Sciatic nerve (tissue), 2 donors: ENCODE data around the gene SLFN13. TPM values are rescaled to one million over a fixed set of nuclear protein-coding genes. Genes with fewer than 3 reads are reported as not detected.
A peak's percentile ranks its signal among the peaks of the same experiment; 100 is the strongest.
"Not testable (repeated sequence)": the region's sequence is repeated elsewhere in the genome, so short reads cannot be mapped to it uniquely, and the experiment has no call there.

Source experiments
- ATAC-seq: fragments of 200-7000 bp; cut with Tn5 transposase; one replicate; pipeline ENCODE4 v1.9.1; 2020; ENCODE audit warnings: mild to moderate bottlenecking, moderate library complexity
- DNase-seq: peaks from one replicate; pipeline ENCODE4 v3.0.0-alpha.2; 2020; ENCODE audit warnings: low spot score
- intact Hi-C: fragments of 100-400 bp; cut with DNase I; formaldehyde crosslinking; loops from one replicate; pipeline ENCODE4 v1.14.2; 2022
- total RNA-seq: library from RNA; stranded (reverse); fragmentation: NEBNext Ultra II Directional; extraction: Animal tissue kit (Norgen Biotek cat#: 25700); gene quantifications from one replicate; pipeline ENCODE4 v1.2.1, GENCODE V29; 2021
- donor health status: DM: no; HTN: no; CAD: no.
- donor health status: DM: no; HTN: no; CAD: no.

The SLFN13 gene, protein sequence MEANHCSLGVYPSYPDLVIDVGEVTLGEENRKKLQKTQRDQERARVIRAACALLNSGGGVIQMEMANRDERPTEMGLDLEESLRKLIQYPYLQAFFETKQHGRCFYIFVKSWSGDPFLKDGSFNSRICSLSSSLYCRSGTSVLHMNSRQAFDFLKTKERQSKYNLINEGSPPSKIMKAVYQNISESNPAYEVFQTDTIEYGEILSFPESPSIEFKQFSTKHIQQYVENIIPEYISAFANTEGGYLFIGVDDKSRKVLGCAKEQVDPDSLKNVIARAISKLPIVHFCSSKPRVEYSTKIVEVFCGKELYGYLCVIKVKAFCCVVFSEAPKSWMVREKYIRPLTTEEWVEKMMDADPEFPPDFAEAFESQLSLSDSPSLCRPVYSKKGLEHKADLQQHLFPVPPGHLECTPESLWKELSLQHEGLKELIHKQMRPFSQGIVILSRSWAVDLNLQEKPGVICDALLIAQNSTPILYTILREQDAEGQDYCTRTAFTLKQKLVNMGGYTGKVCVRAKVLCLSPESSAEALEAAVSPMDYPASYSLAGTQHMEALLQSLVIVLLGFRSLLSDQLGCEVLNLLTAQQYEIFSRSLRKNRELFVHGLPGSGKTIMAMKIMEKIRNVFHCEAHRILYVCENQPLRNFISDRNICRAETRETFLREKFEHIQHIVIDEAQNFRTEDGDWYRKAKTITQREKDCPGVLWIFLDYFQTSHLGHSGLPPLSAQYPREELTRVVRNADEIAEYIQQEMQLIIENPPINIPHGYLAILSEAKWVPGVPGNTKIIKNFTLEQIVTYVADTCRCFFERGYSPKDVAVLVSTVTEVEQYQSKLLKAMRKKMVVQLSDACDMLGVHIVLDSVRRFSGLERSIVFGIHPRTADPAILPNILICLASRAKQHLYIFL
- 33.8 TPM for total RNA-seq

DNA sequence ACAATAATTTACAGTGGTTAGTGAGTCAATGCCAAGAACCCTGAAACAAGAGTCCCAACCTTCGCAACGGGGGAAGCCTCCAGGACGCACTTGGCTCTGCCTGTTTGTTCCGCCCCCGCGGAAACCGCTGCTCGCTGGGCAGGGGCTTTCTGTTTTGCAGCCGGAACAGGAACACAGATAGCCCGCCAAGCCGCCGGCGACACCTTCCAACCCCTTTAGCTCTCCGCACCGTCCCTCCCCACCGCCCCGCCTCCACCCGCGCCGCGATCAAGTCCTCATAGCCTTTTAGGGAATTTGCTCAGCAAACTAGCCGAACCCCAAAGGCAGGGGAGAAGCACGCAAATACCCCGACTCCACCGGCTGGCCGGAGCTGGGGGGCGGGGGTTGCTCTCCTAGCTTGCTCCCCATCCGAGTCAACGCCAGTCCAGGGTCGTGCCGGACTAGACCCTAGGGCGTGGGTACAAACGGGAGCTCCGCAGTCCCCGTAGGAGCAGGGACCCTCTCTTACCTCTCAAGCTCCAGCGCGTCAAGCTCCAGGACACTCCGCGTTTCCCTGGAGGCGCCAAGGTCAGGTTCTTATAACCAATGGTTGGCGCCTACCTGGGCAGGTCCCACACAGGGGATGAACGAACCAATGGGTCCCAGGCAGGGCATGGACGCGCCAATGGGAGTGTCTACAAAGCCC is at the start of gene SLFN13:
SLFN13 (minus strand) TSS at position 553 of the 685 bp plus-strand sequence. CDS start 3,086 bp downstream, outside the sequence.
- intact Hi-C loops: no loop called here
- DNase-seq: peak; percentile 87
- peak; percentile 84 for ATAC-seq

- no peak for ATAC-seq
- intact Hi-C loops: no loop called here
- no peak for DNase-seq
Observed at GRCh38 chr17:35496451-35497290, 48.1 kb upstream of the SLFN13 start.

DNA sequence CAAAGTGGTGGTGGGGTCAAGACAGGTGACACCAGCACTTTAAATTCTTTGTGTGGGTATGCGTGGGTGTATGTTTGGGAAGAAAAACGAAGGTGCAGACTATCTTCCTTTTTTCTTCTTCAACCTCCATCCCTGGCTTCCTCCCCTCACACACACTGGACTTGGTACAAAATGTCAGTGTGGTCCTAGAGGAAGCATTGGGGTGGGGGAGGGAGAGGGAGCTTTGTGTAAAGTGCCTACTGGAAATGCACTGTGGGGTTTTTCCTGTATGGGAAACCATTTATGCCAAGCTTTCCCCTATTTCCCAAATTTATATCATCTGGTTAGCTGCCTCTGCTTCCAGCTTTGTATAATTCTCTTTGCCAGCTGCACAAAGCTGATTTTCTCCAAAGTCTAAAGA is 44.5 kb upstream of the SLFN13 start:
- DNase-seq (no peak), ATAC-seq (no peak)
- intact Hi-C loops: no loop called here

GRCh38 chr17:35491417-35491816 is 42.9 kb upstream of the SLFN13 start:
- DNase-seq (no peak), ATAC-seq (no peak)
- intact Hi-C loops: no loop called here

DNA sequence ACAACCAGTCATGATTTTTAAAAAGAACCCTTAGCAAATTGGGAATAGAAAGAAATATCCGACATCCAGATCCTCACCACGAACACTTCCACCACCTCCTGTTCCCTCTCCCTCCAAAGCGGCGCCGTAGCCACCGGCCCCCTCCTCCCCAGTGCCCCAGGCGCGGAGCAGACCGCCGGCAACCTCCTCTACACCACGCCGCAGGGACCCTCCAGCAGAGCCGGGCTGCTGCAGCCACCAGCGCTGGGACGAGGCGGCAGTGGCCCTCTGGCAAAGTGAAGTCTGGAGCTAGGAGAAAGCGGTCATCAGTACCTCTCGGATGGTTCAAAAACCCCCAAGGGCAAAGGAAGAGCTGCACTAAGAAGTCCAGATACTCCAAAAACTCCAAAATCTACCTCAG is 41.4 kb upstream of the SLFN13 start:
- ATAC-seq: no peak
- no peak for DNase-seq
- intact Hi-C loops: no loop called here

DNA sequence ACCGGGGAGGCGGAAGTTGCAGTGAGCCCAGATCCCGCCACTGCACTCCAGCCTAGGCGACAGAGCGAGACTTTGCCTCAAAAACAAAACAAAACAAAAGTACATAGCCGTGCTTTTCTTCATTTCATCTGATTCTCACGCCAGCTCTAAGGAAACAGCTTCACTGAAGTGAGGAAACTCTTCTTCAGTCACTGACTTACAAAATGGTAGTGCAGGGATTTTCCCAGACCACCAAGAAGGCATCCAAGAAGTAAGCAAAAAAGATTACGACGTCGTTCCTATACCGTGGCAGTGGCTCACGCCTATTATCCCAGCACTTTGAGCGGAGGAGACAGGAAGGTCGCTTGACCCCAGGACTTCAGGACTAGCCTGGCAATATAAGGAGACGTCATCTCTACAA is 40.4 kb upstream of the SLFN13 start:
- DNase-seq (no peak), ATAC-seq (no peak)
- intact Hi-C loops: no loop called here

DNA sequence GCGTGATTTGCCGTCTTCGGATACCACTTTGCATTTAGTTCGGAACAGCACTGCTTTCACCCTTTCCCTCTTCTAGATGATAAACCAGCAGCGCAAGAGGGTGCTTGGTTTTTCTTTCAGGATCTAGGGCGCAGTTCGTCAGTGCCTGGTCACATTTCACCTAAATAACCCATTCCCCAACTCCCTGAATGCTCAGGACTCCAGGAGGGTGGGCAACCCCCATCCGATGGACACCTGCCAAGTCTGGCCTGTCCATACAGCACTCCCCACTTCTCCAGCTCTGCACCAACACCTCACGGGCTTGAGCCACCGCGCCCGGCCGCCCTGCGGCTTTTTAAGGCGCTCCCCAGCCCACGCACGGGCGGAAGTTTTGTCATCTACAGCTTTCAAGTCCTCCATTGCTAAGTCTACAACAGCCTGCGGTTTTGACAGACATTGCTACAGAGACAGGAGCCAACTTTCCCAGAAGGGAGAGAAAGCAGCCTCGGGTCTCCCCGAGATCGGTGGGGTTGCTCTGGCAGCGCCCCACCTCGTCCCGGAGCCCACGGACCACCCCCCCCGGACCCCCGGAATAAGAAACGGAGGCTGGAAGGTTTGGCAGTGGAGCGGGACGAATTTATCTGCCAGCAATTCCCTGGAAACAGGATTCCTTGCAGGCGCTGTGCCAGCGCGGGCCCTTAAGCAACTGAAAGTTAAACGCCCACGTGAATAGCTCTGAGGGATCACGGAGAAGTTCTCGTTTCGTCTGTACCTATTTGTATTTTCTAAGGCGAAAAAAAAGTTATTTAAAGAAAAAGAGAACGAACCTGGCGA is 38.6 kb upstream of the SLFN13 start:
- ATAC-seq (peak; percentile 79), DNase-seq (peak; percentile 70)
- intact Hi-C loops: no loop called here

GRCh38 chr17:35479271-35479670 is 30.7 kb upstream of the SLFN13 start:
- intact Hi-C loops: no loop called here
- DNase-seq (no peak), ATAC-seq (no peak)

GRCh38 chr17:35477248-35477647 is 28.7 kb upstream of the SLFN13 start:
- no peak for ATAC-seq
- intact Hi-C loops: no loop called here
- DNase-seq: no peak

DNA sequence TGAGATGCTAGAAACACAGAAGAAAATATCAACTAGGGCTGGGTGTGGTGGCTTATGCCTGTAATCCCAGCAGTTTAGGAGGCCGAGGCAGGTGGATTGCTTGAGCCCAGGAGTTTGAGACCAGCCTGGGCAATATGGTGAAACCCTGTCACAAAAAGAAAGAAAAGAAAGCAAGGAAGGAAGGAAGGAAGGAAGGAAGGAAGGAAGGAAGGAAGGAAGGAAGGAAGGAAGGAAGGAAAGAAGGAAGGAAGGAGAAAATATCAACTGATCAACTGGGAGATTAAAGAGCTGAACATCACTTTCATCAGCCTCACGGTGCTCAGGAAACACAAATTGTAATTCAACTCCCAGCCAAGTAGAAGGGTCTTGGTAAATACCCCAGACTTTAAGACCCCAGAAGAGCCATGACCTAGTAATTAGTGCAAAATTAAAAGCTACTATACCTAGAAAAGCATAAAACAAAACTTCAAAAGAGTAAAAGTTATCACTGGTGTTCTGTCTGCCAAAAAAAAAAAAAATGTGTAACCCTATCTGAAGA is 27.8 kb upstream of the SLFN13 start:
- intact Hi-C loops: no loop called here
- no peak for DNase-seq
- ATAC-seq: no peak

- ATAC-seq (no peak), DNase-seq (no peak)
- intact Hi-C loops: no loop called here
Observed at GRCh38 chr17:35468475-35468874, 19.9 kb upstream of the SLFN13 start.

DNA sequence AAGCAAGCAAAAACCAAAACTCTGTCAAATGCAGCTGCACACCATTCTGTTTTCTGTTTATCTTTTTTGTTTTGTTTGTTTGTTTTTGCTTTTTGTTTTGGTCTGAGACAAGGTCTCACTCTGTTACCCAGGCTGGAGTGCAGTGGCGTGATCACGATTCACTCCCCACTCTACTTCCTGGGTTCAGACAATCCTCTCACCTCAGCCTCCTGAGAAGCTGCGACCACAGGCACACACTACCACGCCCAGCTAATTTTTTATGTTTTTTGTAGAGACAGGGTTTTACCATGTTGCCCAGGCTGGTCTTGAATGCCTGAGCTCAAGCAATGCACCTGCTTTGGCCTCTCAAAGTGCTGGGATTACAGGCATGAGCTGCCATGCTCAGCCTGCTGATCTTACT is 19.3 kb upstream of the SLFN13 start:
- DNase-seq (no peak), ATAC-seq (no peak)
- intact Hi-C loops: no loop called here

- DNase-seq (peak; percentile 59), ATAC-seq (peak; percentile 52)
- intact Hi-C loops: loop anchor here (2.0 kb wide), 1 partner anchor 52 kb away; no protein-coding TSS in a partner anchor
Observed at GRCh38 chr17:35460354-35460851, 11.8 kb upstream of the SLFN13 start.

DNA sequence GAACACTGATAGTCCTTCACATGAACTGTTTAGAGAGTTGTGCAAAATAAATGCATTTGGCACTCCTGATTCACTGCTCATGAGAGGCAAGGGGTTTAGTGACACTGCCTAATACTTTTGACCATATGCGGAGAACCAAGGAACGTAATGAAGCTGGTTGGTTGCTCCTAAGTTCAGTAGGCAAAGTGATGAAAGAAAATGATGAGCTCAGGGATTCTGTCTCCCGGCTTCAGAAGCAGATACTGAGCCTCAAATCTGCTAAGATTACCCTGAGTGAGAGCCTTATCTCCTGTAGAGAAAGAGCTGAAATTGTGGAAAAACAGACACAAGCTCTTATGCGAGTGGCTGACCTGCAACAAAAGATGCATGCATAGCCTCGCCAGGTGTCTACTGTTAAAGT is 5.5 kb upstream of the SLFN13 start:
- DNase-seq, ATAC-seq, intact Hi-C loops: not testable (repeated sequence)

GRCh38 chr17:35453171-35453570 is 4.6 kb upstream of the SLFN13 start:
- DNase-seq: no peak
- ATAC-seq: no peak
- intact Hi-C loops: no loop called here

- ATAC-seq (peak; percentile 61), DNase-seq (peak; percentile 64)
- intact Hi-C loops: no loop called here
Observed at GRCh38 chr17:35449371-35449931, 885 bp upstream of the SLFN13 start.

DNA sequence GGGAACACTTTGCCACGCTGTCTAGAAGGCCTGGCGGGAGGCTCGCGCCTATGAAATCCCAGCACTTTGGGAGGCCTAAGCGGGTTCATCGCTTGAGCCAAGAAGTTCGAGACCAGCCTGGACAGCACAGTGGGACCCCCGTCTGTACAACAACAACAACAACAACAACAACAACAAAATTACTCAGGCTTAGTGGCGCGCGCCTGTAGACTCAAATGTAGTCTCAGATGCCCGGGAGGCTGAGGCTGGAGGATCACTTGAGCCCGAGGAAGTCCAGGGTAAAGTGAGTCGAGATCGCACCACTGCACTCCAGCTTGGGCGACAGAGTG is 297 bp upstream of the SLFN13 start:
- DNase-seq (peak; percentile 63), ATAC-seq (peak; percentile 12)
- intact Hi-C loops: no loop called here
